PC-9 (cell line): ENCODE measurements around the gene BACH2. TPM values are rescaled to one million over a fixed set of nuclear protein-coding genes. Genes with fewer than 3 reads are reported as not detected.

Experiments used
- BruUV-seq: library from RNA; stranded (reverse); fragments of 400-500 nt; replicated peaks from 2 replicates; lab custom pipeline; 2021; lab: Mats Ljungman, UMichigan
- CTCF ChIA-PET: fragments of 300-600 bp; sonication (Branson Sonifier 250); formaldehyde crosslinking; loops from one replicate; lab custom pipeline; 2022; ENCODE audit warnings: antibody characterized with exemption; lab: Charles Lee
- POLR2A ChIA-PET: fragments of 300-600 bp; sonication (Branson Sonifier 250); formaldehyde crosslinking; loops from one replicate; lab custom pipeline; 2022; ENCODE audit warnings: antibody characterized with exemption; ENCODE audit not compliant: unreplicated experiment; lab: Charles Lee
- DNase-seq, 2 experiments: peaks; one replicate each; pipeline versions ENCODE4 v3.0.0 to v3.0.0-alpha.2; 2015 to 2022; ENCODE audit warnings: mixed read lengths in 1 of 2
- H2AFZ ChIP-seq: fragments of 200-600 bp; sonication (generic); 2 replicates; pipeline ENCODE4 v1.8.1; 2017; ENCODE audit warnings: antibody characterized with exemption
- H3F3A ChIP-seq: fragments of 200-600 bp; sonication (generic); 2 replicates; pipeline ENCODE4 v1.8.1; 2017; ENCODE audit warnings: antibody characterized with exemption, mild to moderate bottlenecking, low read depth; ENCODE audit not compliant: insufficient read depth
- H3K27ac ChIP-seq: fragments of 200-600 bp; sonication (generic); 2 replicates; pipeline ENCODE4 v1.6.1; 2016; ENCODE audit warnings: mixed run types
- H3K27me3 ChIP-seq: fragments of 200-600 bp; sonication (generic); 2 replicates; pipeline ENCODE4 v1.6.1; 2016; ENCODE audit warnings: low read depth, mixed run types; ENCODE audit not compliant: insufficient read depth
- H3K36me3 ChIP-seq: fragments of 200-600 bp; sonication (generic); 2 replicates; pipeline ENCODE4 v1.6.1; 2016; ENCODE audit warnings: low read depth, mixed run types
- H3K4me1 ChIP-seq: fragments of 200-600 bp; sonication (generic); replicated peaks from 2 replicates; pipeline ENCODE4 v1.6.1; 2016; ENCODE audit warnings: mixed run types; ENCODE audit not compliant: insufficient read depth
- H3K4me2 ChIP-seq: fragments of 200-600 bp; sonication (generic); 2 replicates; pipeline ENCODE4 v1.6.1; 2017; ENCODE audit warnings: mixed run types
- H3K4me3 ChIP-seq: fragments of 200-600 bp; sonication (generic); 2 replicates; pipeline ENCODE4 v1.6.1; 2016; ENCODE audit warnings: mixed run types
- H3K79me2 ChIP-seq: fragments of 200-600 bp; sonication (generic); 2 replicates; pipeline ENCODE4 v1.6.1; 2017; ENCODE audit warnings: low read depth, mixed run types
- H3K9me2 ChIP-seq: fragments of 200-600 bp; sonication (generic); 2 replicates; pipeline ENCODE4 v1.8.1; 2017; ENCODE audit warnings: mild to moderate bottlenecking; ENCODE audit not compliant: insufficient read depth
- H3K9me3 ChIP-seq: fragments of 200-600 bp; sonication (generic); 2 replicates; pipeline ENCODE4 v1.8.1; 2016; ENCODE audit warnings: low read depth; ENCODE audit not compliant: insufficient read depth
- H4K20me1 ChIP-seq: fragments of 200-600 bp; sonication (generic); 2 replicates; pipeline ENCODE4 v1.8.1; 2017; ENCODE audit not compliant: insufficient read depth
- EZH2 ChIP-seq: fragments of 200-600 bp; sonication (generic); IDR thresholded peaks from 2 replicates; pipeline ENCODE4 v1.8.0; 2017; ENCODE audit warnings: antibody characterized with exemption, low read depth
- intact Hi-C: fragments of 100-400 bp; cut with micrococcal nuclease; formaldehyde crosslinking; loops from one replicate; pipeline ENCODE4 v1.10.0; 2022; ENCODE audit not compliant: unreplicated experiment
- total RNA-seq: library from RNA; stranded (reverse); gene quantifications from 2 replicates; pipeline ENCODE4 v1.2.3, GENCODE V29; 2021
- TF ChIP-seq, protein P1 (sequence below): fragments of 200-600 bp; sonication (generic); conservative IDR thresholded peaks from 2 replicates; pipeline ENCODE4 v1.6.1; 2017; ENCODE audit warnings: mixed run types, antibody characterized with exemption, mild to moderate bottlenecking, moderate library complexity

The BACH2 gene
- total RNA-seq, 1 experiment from 2014 or later: 2.3 TPM

DNA sequence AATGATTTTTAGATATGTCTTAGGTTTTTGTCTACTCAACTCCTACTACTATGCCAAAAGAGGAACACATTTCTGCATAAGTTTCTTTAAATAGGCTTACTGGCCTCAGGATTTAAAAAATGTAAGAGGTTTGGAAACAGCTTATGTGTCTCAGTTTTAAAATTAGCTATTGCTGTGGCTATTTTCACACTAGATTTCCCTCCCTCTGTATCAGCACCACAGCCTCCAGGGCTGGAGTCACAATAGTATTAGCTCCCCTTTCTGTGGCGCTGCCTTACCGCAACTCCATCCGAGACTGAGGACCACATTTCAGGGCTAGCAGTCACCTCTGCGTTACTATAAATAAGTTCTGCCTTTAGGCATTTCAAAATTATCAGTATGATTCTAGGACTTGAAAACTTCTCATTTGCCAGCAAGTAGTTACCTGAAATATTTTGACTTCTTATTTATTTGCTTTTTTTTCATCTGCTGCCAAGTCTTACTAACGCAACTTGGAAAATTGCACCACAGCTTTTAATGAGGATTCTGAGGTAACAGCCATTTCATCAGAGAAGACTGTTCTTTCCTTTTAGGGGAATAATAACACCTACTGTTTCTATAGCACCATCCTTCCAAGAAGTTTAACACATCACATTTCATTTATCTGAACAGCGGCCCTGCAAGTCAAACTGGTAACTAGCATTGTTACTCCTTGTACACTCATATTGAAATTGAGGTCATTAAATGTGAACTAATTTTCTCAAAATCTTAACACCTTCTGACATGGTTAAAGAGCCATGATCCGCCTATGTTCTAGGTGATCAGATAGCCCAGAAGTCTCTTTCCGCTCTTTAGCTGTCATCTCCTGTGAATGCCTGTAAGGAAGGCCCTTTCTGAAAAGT, 296.5 kb downstream of the BACH2 start:
- peaks cover 9% of the 10 kb centered on the region for H3F3A ChIP-seq
- CTCF ChIA-PET: interaction anchor here (0.7 kb wide), 1 partner anchor 46 kb away, joined by 7 read pairs; no protein-coding TSS in a partner anchor
- no peaks in the 10 kb centered on the region for H3K9me3 ChIP-seq
- intact Hi-C loops: no loop called here
- no peak overlapping the region for H3K27ac ChIP-seq
- H2AFZ ChIP-seq: no peak overlapping the region
- no TSS peak for BruUV-seq
- H3K36me3 ChIP-seq: no peaks in the 10 kb centered on the region
- no peaks in the 10 kb centered on the region for H4K20me1 ChIP-seq
- H3K4me3 ChIP-seq: no peak overlapping the region
- no peak overlapping the region for H3K4me2 ChIP-seq
- POLR2A ChIA-PET: no interaction called here
- no peaks in the 10 kb centered on the region for H3K9me2 ChIP-seq
- no peaks in the 10 kb centered on the region for H3K79me2 ChIP-seq
- no peaks in the 10 kb centered on the region for H3K27me3 ChIP-seq
- peaks cover 33% of the 10 kb centered on the region for H3K4me1 ChIP-seq
- no peak for DNase-seq
- TF ChIP-seq EZH2: no peak
- TF ChIP-seq, protein P1, sequence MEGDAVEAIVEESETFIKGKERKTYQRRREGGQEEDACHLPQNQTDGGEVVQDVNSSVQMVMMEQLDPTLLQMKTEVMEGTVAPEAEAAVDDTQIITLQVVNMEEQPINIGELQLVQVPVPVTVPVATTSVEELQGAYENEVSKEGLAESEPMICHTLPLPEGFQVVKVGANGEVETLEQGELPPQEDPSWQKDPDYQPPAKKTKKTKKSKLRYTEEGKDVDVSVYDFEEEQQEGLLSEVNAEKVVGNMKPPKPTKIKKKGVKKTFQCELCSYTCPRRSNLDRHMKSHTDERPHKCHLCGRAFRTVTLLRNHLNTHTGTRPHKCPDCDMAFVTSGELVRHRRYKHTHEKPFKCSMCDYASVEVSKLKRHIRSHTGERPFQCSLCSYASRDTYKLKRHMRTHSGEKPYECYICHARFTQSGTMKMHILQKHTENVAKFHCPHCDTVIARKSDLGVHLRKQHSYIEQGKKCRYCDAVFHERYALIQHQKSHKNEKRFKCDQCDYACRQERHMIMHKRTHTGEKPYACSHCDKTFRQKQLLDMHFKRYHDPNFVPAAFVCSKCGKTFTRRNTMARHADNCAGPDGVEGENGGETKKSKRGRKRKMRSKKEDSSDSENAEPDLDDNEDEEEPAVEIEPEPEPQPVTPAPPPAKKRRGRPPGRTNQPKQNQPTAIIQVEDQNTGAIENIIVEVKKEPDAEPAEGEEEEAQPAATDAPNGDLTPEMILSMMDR: no peak

DNA sequence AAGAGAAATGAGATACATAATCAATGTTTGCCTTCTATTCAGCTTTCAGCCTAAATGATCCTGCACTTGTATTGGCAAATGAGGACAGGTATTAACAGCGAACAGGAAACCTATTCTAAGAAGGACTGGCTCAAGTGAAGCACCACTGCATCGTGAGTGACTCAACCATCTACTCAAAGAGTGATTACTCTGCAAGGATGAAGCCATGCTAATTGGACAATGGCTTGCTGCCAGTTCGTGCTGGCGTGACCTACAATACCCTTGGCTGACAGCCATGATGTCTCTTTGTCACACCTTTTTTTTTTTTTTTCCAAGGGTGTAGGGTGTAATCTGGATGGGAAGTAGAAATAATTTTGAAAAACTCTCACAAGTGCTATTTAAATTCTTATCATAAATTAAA, 297.5 kb downstream of the BACH2 start:
- Histone ChIP-seq H3K4me3 (no peak overlapping the region), H4K20me1 (no peaks in the 10 kb centered on the region), H2AFZ (no peak overlapping the region), H3K9me3 (no peaks in the 10 kb centered on the region), H3K79me2 (no peaks in the 10 kb centered on the region), H3K36me3 (no peaks in the 10 kb centered on the region), H3K4me1 (peaks cover 28% of the 10 kb centered on the region), H3F3A (peaks cover 9% of the 10 kb centered on the region), H3K4me2 (no peak overlapping the region), H3K27me3 (no peaks in the 10 kb centered on the region), H3K9me2 (no peaks in the 10 kb centered on the region), H3K27ac (no peak overlapping the region)
- TF ChIP-seq, protein P1: no peak
- intact Hi-C loops: no loop called here
- no TSS peak for BruUV-seq
- peak; percentile 40 to 57 for DNase-seq
- CTCF ChIA-PET: interaction anchor here (0.7 kb wide), 1 partner anchor 48 kb away, joined by 7 read pairs; no protein-coding TSS in a partner anchor
- POLR2A ChIA-PET: no interaction called here

DNA sequence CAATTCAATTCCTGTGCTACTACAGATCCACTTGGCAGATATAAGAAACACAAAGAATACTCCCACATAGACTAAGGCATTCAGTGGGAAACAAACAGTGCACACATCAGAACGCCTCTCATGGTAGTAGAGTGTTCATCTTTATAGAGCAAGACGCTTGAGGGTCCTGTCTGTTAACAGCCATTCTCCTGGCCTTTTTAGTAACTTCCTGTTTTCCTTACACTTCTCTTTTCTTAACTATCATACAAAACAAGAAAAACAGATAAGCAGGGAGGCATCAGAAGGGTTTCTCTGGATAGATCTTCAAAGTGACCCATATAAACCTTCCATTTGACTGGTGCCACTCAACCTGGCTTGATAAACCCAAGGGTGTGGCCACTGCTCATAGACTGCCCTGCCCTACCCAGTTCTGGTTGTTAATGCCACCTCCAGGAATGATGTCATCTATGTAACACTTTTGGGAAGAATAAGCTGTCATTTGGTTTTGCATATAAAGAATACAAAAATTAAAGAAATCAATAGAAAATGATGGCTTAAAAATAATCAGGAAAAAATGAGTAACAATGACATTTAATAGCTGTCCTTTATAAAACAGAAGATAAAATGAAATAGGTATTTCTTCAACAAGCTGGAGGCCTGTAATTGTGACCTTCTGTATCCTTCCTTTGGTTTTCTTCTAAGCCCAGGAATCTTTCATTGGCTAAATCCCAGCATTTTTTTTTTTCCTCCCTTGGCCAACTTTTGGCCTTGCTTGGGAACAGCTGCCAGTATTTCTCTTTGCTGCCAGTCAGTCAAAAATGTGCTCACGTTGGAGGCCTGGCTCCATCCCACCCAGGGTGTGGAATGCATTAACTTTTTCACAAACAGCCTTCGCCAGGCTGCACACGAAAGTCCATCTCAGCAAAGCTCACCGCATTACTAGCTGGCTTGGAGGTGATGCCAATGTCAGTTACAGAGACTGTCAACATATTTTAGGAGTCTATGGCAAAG, 298.9 kb downstream of the BACH2 start:
- DNase-seq: no peak
- Histone ChIP-seq H3F3A (no peaks in the 10 kb centered on the region), H3K9me2 (no peaks in the 10 kb centered on the region), H4K20me1 (no peaks in the 10 kb centered on the region), H3K27ac (no peak overlapping the region), H3K9me3 (no peaks in the 10 kb centered on the region), H3K4me1 (peaks cover 13% of the 10 kb centered on the region), H3K27me3 (no peaks in the 10 kb centered on the region), H3K4me3 (no peak overlapping the region), H3K36me3 (no peaks in the 10 kb centered on the region), H2AFZ (no peak overlapping the region), H3K4me2 (no peak overlapping the region), H3K79me2 (no peaks in the 10 kb centered on the region)
- intact Hi-C loops: no loop called here
- POLR2A ChIA-PET: no interaction called here
- TF ChIP-seq, protein P1: no peak
- no peak for TF ChIP-seq EZH2
- CTCF ChIA-PET: interaction anchor here (0.5 kb wide), 1 partner anchor 300 kb away, joined by 3 read pairs; no protein-coding TSS in a partner anchor
- no TSS peak for BruUV-seq
